Glomerular endothelial cell (primary cell): Measurements from ENCODE around the gene MTM1. TPM values are rescaled to one million over a fixed set of nuclear protein-coding genes. Genes with fewer than 3 reads are reported as not detected.

ENCODE experiments used
- DNase-seq: peaks from one replicate; pipeline ENCODE4 v3.0.0-alpha.2; 2011; ENCODE audit warnings: low read depth, low spot score; ENCODE audit errors: extremely low read depth
- total RNA-seq: library from RNA; depleted of rRNA; stranded (reverse); fragments of >200 nt; gene quantifications from 2 replicates; pipeline ENCODE4 v1.2.3, GENCODE V29; 2015

The MTM1 gene
- total RNA-seq, 1 donor from 2014 or later, result 8.6 TPM

DNA sequence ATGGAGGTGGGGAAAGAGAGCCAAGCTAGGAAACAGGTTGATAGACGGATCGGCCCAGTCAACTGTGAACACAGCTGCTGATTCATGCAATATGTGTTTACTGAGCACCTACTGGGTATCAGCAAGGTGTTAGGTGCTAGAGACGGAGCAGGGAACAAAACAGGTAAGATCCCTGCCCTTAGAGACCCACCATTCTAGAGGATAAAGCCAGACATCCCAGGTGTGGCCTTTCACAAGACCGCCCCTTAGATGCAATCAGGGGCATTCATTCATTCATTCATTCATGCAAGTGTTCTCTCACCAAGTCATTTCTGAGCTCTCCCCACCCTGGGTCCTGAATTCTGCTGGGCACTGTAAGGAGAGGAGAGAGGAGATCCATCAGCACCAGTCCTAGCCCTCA, 20.2 kb upstream of the MTM1 start:
- no peak for DNase-seq

DNA sequence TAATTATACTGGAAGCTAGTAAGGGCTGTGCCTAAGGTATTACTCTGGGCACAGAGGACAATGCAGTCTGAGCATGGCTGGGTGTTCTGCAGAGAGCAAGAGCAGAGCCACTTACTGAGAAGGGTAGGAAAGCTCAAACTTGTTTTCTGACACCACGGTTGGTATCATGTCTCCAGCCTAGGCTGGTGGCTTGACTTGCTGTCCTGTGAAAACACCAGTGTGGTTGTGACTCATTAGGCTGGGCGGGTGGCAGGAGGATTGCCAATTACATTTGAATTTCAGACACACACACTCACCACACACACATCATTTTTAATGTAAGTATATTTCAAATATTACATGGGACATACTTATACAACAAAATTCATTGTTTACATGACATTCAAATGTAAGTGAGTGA, 19.7 kb upstream of the MTM1 start:
- no peak for DNase-seq

DNA sequence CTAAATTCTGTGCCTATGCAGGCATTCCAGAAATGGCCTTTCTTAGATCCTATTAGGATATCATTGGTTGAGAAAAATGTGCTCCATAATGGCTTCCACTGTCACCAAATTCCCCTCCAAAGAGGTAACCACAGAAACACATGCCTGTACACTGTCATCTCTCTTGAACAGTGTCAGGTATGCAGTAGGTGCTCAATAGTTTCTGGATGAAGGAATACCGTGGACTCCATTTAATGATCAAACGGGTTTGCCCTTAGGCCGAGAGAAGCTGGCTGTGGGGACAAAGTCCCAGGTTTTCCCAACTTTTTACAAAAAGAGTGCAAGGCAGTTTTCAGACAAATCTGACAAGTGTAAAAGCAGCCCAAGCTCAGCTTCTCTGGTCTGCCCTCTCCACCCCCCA, 16.5 kb upstream of the MTM1 start:
- no peak for DNase-seq

DNA sequence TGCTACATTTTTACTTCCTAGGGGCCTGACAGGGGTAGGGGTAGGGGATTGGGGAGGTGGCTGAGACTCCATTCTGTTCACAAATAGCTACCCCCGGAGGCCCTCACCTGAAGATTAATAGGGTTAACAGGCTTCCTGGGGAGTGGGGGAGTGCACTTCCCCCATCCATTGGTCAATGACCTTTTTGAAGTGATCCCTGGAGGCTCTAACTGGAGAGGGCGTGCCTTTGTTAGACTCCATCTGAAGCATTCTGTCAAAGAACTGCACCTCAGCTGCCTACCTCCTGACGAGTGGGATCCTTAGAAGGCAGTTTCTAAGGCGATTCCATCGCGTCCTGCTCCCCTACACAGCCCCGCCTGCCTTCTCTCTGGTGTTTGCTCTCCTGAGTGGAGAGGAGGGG, 10.0 kb upstream of the MTM1 start:
- DNase-seq, result no peak

DNA sequence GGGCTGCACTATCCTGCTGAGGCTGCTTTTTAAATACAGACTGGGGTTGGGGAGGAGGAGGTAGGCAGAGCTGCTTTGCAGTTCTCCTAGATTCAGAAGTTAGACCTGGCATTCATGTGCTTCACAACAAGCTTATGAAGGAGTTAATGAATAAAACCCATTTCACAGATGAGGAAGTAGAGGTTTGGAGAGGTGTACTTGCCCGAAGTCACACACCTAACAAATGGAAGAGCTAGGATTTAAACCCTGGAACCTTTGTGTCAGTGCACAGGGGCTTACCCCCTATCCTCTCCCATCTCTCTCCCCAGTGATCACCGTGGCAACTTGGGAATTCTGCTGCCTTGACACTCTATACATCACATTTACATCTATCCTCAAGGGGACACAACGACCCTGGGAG, 3.6 kb upstream of the MTM1 start:
- no peak for DNase-seq

DNA sequence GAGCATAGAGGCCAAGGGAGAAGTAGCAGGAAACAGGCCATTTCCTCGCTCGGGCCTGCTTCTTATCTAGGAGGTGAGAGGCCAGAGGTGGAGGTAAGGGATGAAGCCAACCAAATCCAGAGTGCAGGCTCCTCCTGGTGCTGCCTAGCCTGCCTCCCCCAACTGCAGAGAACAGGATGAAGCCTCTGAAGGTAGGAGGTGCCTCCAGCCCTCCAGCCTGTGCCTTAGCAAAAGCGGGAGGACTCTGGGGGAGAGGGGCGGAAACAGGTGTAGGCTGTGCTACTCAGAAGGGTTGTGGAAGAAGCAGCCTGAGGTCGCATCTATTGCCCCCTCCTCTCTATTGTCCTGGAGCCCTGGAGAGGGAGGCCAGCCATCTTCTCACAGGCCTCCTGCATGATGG, 2.9 kb upstream of the MTM1 start:
- no peak for DNase-seq

DNA sequence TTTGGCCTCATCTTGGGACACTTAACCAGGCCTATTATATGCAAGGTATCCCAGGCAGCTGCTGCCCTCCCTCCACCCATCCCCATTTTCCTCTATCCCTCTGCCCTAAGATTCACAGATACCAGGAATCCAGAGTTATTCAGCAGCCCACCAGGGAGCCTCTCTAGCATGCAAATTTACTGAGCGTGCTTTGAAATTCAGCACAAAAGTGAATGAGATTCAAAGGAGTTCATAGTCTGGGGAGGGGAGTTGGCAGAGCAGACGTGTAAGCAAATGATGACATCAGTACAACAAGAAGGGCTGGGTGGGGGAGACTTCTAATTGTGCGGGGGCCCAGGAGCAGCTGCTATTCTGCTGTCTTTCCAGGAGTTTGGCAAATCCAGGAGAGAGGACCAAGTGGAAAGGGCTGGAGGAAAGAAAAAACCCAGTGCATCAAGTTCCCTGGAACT, 1.7 kb upstream of the MTM1 start:
- no peak for DNase-seq

DNA sequence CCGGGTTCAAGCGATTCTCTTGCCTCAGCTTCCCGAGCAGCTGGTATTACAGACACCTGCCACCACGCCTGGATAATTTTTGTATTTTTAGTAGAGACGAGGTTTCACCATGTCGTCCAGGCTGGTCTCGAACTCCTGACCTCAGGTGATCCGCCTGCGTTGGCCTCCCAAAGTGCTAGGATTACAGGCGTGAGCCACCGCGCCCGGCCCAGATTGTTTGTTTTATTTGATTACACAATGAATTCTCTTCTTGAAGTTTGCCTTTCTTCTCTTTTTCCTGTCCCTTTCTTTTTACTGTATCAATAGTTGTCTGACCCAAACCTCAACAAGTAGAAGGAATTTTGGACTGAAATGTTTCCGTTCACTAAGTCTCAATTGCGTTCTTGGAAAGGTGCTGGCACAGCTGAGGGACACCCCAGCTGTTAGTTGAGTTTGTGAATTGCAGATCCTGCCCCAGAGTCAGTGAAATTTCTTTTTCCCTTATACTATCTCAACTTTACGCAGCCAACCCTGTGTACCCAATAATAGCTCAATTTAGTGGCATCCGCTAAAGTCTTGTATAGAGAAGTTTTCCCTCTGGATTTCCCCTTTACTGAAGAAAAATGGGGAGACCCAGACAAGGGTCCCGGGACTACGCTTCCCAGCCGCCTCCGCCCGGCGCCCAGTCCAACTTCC, 639 bp upstream of the MTM1 start:
- DNase-seq, result no peak

DNA sequence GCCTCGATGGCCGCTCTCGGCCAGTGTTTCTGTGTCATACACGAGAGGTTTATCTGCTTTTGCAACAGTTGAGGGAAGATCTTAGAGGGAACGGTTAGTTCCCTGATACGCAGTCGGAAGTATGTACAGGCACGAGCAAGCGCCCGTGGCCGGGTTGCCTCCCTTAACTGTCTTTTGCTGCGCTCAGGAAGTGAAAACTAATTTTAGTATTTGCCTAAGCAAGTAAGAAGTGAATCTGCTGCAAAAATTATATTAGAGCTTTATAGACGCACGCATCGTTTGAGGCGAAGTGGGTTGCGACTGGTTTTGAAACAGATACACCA, 695 bp downstream of the MTM1 start:
- DNase-seq, result no peak

DNA sequence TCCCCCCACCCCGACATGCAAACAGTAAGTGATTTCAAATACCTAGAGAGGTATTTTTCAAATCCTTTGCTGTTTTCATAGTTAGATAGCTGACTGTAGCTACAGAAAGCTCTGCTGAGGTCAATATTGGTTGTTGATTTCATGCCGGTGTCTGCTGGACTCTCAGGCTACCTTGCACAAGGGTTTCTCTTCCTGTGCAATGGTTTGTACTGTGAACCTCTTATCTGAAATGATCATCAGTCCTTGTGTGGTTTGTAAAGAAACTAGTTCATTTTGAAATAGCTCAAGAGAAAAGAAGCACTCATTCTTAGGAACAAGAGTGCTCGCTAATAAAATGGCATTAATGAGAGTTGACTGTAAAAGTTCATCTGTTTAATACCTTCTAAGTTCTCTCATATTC, 2.1 kb downstream of the MTM1 start:
- no peak for DNase-seq

DNA sequence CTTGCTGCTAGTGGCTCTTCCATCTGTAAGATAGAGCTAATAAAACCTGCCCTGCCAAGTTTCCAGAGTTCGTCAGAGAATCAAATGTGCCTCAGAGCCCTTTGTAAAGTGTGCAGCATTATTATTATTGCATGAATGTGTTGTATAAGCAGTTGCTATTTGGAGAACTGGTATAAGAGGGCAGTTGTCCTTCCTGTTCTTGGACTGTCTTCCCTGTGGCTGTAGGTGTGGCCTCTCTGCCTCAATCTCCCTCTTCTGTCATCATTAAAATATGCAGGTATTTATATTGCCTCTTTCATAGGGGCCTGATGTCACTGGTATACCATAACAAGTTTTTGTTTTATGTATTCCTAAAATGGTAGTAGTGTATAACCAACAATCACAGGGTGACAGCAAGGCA, 3.8 kb downstream of the MTM1 start:
- no peak for DNase-seq

DNA sequence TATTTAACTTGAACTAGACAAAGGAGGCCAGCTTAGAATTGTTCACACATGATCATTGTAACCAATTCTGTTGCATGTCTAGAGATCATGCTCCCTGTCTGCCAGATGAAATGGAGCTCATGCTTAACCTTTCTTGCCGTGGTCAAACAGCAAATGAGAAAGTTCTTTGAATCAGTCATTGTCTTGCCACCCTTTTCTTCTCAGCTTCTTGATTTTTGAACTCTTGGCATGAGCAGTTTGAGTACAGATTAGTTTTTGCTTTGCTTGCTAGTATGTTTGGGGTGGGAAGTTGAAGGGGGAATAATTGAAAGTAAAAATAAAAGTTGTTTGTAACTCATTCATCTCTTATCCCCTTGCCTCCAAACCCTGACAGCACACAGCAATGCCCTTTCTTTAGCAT, 4.7 kb downstream of the MTM1 start:
- no peak for DNase-seq

DNA sequence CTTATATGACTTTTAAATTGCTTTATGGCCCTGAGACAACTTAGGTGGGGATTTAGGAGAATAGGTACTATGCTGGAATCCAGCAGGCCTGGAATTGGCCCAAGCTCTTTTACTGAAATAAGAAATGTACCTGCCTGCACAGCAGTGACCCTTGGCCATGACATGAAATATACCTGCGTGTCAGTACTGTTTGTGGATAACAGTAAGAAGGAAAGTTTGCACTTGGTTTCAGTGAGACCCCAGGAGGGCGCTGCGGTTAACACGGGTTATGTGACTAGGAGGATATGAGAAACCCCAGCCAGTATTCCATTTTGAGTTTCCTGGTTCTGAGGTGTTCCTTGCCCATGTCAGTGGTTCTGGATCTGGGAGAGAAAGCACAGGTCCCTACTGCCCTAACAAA, 5.3 kb downstream of the MTM1 start:
- DNase-seq, result no peak

DNA sequence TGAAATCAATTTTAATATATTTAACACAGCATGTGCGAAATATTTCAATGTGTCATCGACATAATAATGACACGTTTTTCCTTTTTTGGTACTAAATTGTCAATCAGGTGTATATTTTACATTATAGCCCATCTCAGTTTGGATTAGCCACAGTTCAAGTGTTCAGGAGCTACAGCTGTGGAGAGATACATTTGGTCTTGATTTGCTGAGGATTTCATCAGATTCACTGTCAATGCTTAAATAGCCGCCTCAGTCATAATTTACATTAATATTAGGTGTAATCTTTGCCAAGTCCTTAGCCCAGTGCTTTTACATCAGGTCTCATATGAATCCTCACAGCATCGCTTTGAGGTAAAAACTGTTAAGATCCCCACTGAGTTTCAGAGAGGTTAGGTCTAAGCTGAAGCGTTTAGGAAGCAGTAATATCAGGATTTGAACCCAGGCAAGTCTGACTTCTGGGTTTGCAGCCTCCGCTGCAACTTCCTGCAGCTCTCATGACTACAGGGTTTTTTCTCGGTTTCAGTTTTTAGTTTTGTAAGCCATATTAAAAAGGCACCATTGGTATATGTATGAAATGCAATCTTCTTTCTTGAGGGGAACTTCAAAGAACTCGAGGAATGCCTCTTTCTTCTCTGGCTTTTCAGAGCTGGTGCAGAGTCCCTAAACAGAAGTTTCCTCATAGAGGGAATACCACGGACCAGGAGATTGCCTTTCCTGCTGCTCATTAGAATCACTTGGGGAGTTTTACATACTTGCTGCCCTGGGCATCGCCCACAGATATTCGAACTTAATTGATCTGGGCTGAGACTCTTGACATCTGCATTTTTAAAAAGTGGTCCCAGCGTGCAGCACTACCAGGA, 6.4 kb downstream of the MTM1 start:
- no peak for DNase-seq

DNA sequence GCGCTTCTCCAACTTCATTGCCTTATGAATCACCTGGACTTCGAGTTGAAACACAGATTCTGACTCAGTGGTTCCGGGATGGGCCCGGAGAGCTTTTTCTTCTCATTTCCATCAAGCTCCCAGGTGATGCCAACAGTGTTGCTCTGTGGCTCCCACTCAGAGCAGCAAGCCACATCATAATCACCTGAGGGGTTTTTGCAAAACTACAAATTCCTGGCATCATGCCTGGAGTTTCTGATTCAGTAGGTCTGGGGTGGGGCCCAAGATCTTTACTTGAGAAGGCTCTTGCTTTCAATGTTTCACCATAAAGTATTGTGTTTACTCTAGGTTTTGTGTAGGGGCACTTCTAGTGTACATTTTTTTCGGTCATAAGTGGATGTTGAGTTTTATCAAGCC, 7.0 kb downstream of the MTM1 start:
- DNase-seq, result no peak

DNA sequence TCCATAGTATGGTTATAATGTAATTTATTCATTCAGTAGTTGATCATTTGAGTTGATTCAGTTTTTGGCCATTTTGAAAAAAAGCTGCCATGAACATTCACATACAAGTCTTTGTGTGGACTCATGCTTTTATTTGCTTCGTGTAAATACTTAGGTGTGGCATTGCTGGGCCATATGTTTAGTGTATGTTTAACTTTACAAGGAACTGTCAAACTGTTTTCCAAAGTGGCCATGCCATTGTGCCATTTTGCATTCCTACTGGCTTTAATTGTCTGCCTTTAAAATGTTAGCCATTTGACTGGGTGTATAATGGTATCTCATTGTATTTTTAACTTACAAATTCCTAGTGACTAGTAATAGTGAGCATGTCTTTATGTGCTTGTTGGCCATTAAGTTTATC, 8.8 kb downstream of the MTM1 start:
- no peak for DNase-seq

DNA sequence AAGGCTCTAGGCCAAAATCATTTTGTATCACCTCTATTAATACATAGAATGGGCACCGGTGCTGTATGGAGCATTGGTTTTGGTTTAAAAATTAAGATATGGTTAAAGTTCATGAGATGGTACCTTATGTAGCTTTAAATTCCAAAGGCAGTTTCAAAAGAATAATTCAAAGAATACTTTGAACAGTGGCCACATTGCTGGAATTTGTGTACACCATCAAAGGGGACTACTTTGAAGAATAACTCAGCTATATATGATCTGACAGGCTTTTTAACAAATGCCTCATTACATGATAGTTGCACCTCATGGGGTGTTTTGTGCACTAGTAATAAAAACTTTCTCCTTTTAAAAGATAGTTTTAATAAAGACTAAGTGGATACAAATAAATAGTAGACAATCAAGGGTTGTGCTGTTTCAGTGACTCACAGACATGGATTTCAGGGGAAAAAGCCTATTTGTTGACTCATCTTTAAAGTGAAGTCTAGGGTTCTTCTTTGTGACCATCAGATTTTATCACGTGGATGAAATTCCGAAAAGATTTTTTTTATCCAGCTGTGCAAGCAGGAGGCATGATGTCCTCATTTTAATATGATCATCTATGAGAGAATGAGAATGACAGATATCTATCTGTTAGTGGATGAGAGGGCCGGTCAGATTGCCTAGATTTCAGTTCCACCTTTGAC, 12.8 kb downstream of the MTM1 start:
- DNase-seq, result no peak

DNA sequence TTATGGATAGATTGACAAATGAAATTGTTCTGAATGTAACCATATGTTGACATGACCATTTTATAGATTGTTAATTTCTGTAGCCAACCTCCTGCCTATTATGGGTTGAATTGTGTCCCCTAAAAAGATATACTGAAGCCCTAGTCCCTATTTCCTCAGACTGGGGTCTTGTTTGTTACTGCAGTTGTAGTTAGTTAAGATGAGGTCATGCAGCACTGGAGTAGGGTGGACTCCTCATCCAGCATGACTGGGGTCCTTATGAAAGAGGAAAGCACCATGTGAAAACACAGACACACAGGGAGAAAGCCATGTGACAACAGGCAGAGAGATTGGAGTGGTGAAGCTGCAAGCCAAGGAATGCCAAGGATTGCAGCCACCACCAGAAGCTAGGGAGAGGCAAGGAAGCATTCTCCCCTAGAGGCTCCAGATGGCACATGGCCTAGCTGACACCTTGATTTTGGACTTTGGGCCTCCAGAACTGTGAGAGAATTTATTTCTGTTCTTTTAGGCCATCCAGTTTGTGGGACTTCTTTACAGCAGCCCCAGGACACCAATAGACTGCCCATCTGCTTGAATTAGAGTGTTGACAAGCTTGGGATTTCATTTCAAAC, 14.0 kb downstream of the MTM1 start:
- DNase-seq, result no peak

DNA sequence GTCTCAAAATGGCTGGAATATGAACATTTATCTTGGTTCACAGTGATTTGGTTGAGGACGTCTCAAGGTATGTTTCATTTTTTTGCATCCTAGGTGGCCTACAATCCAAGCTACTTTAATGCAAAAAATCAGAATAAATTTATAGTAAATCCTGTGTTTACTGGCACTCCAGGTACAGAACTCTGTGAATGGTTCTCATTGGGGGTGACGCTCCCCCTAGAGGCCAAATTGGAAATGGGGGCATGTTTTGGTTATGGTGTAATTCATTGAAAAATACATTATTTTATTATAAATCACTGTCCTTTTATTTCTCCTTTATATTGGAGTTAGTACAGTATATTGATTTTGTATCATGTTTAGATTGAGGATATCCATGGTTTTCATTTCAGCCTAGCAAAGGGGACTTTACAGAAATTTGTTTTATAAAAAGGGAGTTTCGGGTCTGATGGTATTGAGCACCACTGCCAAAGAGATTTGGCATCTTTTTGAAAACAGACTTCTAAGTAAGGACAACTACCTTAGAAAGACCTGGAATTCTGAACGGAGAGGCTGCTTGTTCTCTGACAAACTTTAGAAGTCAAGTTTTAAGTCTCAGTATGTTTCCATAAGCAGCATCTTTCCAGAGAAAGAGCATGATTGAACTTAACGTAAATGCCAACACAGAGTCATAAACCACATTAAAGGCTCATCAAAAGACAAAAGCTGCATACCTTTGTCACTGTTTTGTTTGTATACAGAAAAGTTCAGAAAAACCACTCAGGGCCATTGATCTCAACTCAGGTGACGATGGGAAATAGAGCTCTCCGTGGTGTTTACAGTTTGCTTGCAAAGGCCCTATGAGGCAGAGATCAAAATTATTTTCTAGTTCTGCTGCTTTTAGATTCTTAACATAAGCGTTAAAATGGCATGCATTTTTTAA, 19.4 kb downstream of the MTM1 start:
- no peak for DNase-seq

DNA sequence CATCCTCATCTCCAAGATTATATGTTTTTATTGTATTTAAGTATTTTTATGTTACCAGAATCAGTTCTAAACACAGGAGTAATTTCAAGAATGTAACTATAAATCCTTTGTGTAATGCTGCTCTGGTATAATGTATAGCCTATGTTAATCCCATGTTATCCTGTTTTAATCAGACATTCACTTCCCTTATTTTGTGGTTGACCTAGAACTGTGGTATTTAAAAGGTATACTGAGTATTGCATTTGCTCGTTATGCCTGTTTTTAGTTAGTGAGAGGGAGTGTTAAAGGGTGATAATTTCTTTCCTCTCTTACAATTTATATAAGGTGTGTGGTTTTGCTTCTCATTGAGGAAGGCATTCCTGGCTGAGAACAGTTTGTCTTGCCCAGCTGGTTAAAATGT, 26.2 kb downstream of the MTM1 start:
- DNase-seq, result no peak

DNA sequence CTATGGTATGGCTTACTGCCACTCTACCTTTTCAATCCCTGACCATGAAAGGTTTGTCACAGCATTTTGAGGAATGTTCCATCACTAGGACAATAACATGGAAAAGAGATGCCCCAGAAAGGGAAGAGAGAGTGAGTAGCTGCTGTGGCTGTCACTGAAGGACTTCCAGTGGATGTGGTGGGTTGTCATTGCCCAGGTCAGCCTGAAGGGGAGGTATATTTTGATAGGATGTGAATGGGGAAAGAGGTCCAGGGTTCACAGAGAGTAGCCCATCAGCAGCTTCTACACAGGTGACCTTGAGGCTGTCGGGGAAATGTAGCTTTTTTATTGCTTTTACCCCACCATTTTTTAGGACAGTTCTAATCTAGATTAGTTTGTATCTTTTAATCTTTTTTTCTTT, 30.8 kb downstream of the MTM1 start:
- DNase-seq, result no peak
